GM12892 (cell line): ENCODE data around the gene CCDC85C.

Experiments
- POLR2A ChIP-seq: IDR thresholded peaks from 2 replicates; pipeline ENCODE4 v1.6.1; 2011; ENCODE audit warnings: low read depth, low read length, control low read depth
- TAF1 ChIP-seq: IDR thresholded peaks from 2 replicates; pipeline ENCODE4 v1.6.1; 2011; ENCODE audit warnings: low read depth, mild to moderate bottlenecking, control low read depth, low read length, borderline replicate concordance

DNA sequence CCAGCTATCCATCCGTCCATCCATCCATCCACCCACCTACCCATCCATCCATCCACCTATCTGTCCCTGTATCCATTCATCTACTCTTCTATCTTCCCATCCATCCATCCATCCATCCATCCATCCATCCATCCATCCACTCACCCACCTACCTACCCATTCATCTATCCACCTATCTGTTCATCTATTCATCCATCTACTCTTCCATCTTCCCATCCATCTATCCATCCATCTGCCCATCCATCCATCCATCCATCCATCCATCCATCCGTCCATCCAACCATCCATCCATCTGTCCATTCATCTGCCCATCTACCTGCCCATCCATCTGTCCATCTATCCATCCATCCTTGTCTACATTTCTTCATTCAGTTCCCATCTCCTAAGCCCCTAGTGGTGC lies 23.1 kb upstream of the CCDC85C start:
- TF ChIP-seq TAF1, result no peak
- no peak for TF ChIP-seq POLR2A
